H1 (cell line): Measurements from ENCODE around the gene GMEB2. TPM values are rescaled to one million over a fixed set of nuclear protein-coding genes. Genes with fewer than 3 reads are reported as not detected.

Source experiments
- ATF2 ChIP-seq: IDR thresholded peaks from 2 replicates; pipeline ENCODE4 v1.6.1; 2012; ENCODE audit warnings: low read length, inconsistent platforms
- CEBPB ChIP-seq: IDR thresholded peaks from 2 replicates; pipeline ENCODE4 v1.6.1; 2012; ENCODE audit warnings: low read depth, low read length
- CHD1 ChIP-seq: IDR thresholded peaks from 2 replicates; pipeline ENCODE4 v1.6.1; 2012; ENCODE audit warnings: low read depth, low read length, improper control_type of control experiment
- CHD7 ChIP-seq: fragments of 300-600 bp; sonication (generic); IDR thresholded peaks from 2 replicates; pipeline ENCODE4 v1.7.1; 2012; ENCODE audit warnings: low read length, moderate library complexity, mild to moderate bottlenecking, inconsistent platforms; ENCODE audit not compliant: insufficient replicate concordance
- CREB1 ChIP-seq: IDR thresholded peaks from 2 replicates; pipeline ENCODE4 v1.6.1; 2012; ENCODE audit warnings: inconsistent platforms
- CTBP2 ChIP-seq: IDR thresholded peaks from 2 replicates; pipeline ENCODE4 v1.7.0; 2011; ENCODE audit warnings: borderline replicate concordance, mild to moderate bottlenecking, moderate library complexity, mixed read lengths, low read length; ENCODE audit not compliant: insufficient read depth, insufficient read length
- EZH2 ChIP-seq: fragments of 200-600 bp; sonication (generic); IDR thresholded peaks from 2 replicates; pipeline ENCODE4 v1.7.1; 2012; ENCODE audit warnings: low read depth, mild to moderate bottlenecking, moderate library complexity, low read length, inconsistent platforms; ENCODE audit not compliant: severe bottlenecking
- POLR2A ChIP-seq, 2 experiments: IDR thresholded peaks; 1 replicate in 1 of 2; 2 replicates in 1 of 2; pipeline ENCODE4 v1.6.1; 2011; ENCODE audit warnings: low read depth in 2 of 2, low read length in 2 of 2, mild to moderate bottlenecking in 2 of 2; ENCODE audit errors: control extremely low read depth in 1 of 2
- POU5F1 ChIP-seq: IDR thresholded peaks from 2 replicates; pipeline ENCODE4 v1.6.1; 2011; ENCODE audit warnings: low read depth, mild to moderate bottlenecking, low read length, moderate library complexity
- SRF ChIP-seq: IDR thresholded peaks from 2 replicates; pipeline ENCODE4 v1.6.1; 2011; ENCODE audit warnings: mild to moderate bottlenecking, low read depth, low read length, moderate library complexity
- polyA plus RNA-seq, 7 experiments: library from polyadenylated mRNA; depleted of rRNA in 3 of 7; stranded (reverse) in 5 of 7; unstranded in 2 of 7; fragments of >200 nt in 5 of 7; fragments of 200-250 nt in 2 of 7; gene quantifications; 1 replicate in 5 of 7; 2 replicates in 1 of 7; 4 replicates in 1 of 7; pipeline versions ENCODE4 v1.2.1 to v1.2.3, GENCODE V29; 2011 to 2013; ENCODE audit warnings: missing spikeins in 2 of 7, mixed read lengths in 2 of 7
- total RNA-seq: library from RNA; stranded (reverse); fragmentation: NEBNext Ultra II Directional; extraction: Animal tissue kit (Norgen Biotek cat#: 25700); gene quantifications from 2 replicates; pipeline ENCODE4 v1.2.1, GENCODE V29; 2021

The GMEB2 gene
- total and polyA plus RNA-seq, 2 of the 8 experiments (the other 6 are each of a cell fraction or from before 2014, with no cell fraction given): 12.9 to 14.2 TPM

GRCh38 chr20:63627129-63627750 is 339 bp upstream of the GMEB2 start (continued):
- no peak for TF ChIP-seq CHD7
- TF ChIP-seq SRF: no peak
- TF ChIP-seq ATF2: no peak
- TF ChIP-seq CHD1: no peak
- TF ChIP-seq CREB1: 0 out of 2 replicates have a peak, but pooled peaks have one; percentile 51
- TF ChIP-seq CTBP2: no peak
- no peak for TF ChIP-seq POU5F1
- no peak for TF ChIP-seq EZH2
- no peak for TF ChIP-seq CEBPB
- TF ChIP-seq POLR2A (IDR thresholded peaks at IDR 0.05; ENCODE audit: control extremely low read depth in 1 of 2, low read depth in 2 of 2, low read length in 2 of 2): no peak
